ENCODE results near the gene MT1G.

GRCh38 chr16:56637814-56638750 lies 29.8 kb downstream of the MT1G start, which contains the start of gene MT1A:
- TF ChIP-seq CTCF (optimal IDR thresholded peaks at IDR 0.05 in 1 of 3, IDR thresholded peaks at IDR 0.05 in 1 of 3, conservative IDR thresholded peaks at IDR 0.05 in 1 of 3; ENCODE audit: extremely low read depth in 1 of 3, insufficient read depth in 2 of 3, low read length in 3 of 3) (no peak), EZH2 (IDR thresholded peaks at IDR 0.05; ENCODE audit: low read length) (no peak)
